Hematopoietic multipotent progenitor cell treated with erythropoietin and hydrocortisone succinate and interleukin-3 and kit ligand, for 6 days (in vitro differentiated cells): ENCODE measurements around the gene UPF3B.
"Not testable (repeated sequence)": the region's sequence is repeated elsewhere in the genome, so short reads cannot be mapped to it uniquely, and the experiment has no call there.

Experiments
- DNase-seq: peaks from one replicate; pipeline ENCODE4 v3.0.0-alpha.2; 2015

UPF3B gene, protein sequence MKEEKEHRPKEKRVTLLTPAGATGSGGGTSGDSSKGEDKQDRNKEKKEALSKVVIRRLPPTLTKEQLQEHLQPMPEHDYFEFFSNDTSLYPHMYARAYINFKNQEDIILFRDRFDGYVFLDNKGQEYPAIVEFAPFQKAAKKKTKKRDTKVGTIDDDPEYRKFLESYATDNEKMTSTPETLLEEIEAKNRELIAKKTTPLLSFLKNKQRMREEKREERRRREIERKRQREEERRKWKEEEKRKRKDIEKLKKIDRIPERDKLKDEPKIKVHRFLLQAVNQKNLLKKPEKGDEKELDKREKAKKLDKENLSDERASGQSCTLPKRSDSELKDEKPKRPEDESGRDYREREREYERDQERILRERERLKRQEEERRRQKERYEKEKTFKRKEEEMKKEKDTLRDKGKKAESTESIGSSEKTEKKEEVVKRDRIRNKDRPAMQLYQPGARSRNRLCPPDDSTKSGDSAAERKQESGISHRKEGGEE

GRCh38 chrX:119852382-119853353 is at the start of gene UPF3B:
Gene UPF3B (minus strand): TSS chrX:119852963. CDS start chrX:119852928, 35 bp downstream.
- peak; percentile 98 for DNase-seq

- no peak for DNase-seq
Measured at GRCh38 chrX:119900976-119901375, 48.2 kb upstream of the UPF3B start.

DNA sequence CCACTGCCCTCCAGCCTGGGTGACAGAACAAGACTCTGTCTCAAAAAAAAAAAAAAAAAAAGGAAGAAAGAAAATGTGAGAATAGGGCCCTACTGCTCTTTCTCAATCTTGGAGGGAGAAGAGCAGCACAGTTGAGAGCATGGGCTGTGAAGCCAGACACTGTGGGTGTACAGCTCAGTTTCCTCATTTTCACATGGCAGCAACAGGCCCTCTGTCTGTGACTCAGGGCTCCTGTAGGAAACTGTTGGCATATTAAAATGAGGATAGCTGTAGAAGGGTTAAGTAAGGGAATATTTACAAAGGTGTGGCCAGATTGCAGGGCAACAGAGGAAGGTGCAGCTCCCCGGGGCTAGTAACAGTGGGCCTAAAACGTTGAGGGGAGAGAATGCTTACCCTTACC is 46.4 kb upstream of the UPF3B start:
- DNase-seq = no peak

- no peak for DNase-seq
Measured at GRCh38 chrX:119895843-119896326, 43.1 kb upstream of the UPF3B start, which contains the start of gene AKAP14. Gene AKAP14 (plus strand): TSS chrX:119895893. CDS start chrX:119903224, 7,331 bp downstream.

DNA sequence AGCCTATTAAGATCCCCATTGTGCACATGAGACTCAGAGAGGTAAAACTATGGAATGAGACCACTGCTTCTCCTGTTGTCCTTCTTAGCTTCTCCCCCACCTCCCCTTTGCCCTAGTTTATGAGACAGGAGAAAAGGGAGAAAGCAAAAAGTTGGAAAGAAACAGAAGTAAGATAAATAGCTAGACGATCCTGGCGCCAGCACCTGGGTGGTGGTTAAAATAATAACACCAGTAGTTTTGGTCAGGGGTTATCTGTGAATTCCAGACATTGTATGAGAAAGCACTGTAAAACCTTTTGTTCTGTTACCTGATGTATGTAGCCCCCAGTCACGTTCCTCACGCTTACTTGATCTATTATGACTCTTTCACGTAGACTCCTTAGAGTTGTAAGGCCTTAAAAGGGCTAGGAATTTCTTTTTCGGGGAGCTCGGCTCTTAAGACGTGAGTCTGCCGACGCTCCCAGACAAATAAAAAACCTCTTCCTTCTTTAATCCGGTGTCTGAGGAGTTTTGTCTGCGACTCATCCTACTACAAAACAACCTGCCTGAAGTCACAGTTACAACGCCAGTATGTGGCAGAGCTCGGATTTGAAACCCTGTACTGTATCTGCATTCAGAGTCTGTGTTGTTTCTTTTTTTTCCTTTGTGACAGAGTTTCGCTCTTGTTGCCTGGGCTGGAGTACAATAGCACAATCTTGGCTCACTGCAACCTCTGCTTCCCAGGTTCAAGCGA is 39.4 kb upstream of the UPF3B start:
- DNase-seq = not testable (repeated sequence)

- not testable (repeated sequence) for DNase-seq
Measured at GRCh38 chrX:119890626-119891025, 37.9 kb upstream of the UPF3B start.

GRCh38 chrX:119887721-119888425 is 35.1 kb upstream of the UPF3B start:
- DNase-seq = peak; percentile 73

DNA sequence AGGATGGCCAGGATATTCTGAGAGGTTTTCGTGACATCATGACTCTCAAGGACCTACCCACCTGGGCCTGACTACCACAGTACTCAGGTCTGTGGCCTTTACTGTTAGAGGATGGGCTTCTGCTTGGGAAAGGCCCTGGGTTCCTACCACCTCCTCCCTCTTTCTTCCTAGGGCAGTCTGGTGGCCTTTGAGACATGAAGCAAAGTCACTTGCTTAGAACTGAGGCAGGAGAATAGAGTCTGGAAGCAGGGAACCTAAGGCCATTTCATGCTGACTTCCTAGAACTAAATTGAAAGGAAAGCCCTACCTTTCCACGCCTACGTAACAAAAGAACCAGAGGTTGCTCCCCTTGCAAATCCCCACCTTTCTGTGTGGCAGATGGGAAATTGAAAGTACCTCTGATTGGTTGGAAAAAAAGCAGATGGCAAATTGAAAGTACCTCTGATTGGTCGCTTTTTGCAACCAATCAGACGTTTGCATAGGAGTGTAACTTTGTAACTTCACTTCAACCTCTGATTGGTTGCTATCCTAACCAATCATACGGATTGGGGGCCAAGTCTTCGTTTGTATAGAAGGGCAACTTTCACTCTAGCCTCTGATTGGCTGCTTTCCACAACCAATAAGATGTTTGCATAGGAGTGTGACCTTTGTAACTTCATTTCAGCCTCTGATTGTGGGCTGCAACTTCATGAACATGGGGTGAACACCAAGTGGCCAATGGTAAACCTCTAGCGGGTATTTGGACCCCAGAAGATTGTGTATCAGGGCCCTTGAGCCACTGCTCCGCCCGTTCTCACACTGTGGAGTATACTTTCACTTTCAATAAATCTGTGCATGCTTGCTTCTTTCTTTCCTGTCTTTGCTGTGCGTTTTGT is 33.0 kb upstream of the UPF3B start:
- peak; percentile 15 for DNase-seq

DNA sequence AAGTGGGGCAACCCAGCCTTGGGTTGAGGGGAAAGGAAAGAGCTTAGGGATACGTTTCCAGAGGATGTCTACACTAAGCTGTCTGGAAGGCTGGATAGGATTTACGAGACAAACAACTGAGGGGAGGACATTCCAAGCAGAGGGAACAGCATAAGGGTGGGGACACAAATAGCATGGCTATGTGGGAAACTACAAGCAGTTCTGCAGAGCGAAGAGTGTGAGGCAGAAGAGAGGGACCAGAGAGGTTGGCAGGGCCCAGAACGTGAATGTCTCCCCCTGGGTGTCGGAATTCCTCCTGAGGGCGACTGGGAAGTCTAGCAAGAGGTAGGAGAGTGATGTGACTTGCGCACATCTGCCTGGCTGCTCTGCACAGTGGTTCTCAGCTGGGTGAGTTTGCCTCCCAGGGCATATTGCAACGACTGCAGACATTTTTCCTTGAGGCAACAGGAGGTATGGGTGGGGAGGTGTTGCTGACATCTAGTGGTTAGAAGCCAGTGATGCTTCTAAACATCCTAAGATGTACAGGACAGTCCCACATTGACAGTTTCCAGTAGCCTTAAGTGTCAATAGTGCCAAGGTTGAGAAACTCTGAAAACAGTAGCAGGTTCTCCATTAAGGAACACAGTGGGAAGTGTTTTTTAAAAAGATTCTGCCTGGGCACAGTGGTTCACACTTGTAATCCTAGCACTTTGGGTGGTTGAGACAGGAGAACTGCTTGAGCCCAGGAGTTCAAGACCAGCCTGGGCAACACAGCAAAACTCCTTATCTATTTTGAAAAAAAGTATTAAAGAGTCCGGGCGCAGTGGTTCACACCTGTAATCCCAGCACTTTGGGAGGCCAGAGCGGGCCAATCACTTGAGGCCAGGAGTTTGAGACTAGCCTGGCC is 28.0 kb upstream of the UPF3B start:
- peak; percentile 78 for DNase-seq

DNA sequence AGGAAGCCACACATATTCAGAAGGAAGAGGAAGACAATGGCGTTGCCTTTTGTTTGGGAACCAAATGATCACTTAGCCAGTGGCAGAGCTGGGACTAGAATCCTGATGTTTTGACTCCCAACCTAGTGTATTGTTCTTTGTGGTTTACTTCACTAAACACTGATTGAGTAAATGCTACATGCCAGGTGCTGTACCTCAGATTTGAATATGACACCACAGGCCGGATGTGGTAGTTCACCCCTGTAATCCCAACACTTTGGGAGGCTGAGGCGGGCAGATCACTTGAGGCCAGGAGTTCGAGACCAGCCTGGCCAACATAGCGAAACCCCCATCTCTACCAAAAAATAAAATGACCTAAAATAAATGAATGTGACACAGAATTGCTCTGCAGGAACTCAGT is 27.3 kb upstream of the UPF3B start:
- no peak for DNase-seq

- DNase-seq = no peak
Measured at GRCh38 chrX:119878740-119879139, 26.0 kb upstream of the UPF3B start.

- peak; percentile 91 for DNase-seq
Measured at GRCh38 chrX:119871599-119872395, 19.0 kb upstream of the UPF3B start, which contains the start of the genes NDUFA1 and RNF113A. Gene NDUFA1 (plus strand): TSS chrX:119871832. CDS start chrX:119871912, 80 bp downstream. Gene RNF113A (minus strand): TSS chrX:119871733. CDS start chrX:119871613, 120 bp downstream.

DNA sequence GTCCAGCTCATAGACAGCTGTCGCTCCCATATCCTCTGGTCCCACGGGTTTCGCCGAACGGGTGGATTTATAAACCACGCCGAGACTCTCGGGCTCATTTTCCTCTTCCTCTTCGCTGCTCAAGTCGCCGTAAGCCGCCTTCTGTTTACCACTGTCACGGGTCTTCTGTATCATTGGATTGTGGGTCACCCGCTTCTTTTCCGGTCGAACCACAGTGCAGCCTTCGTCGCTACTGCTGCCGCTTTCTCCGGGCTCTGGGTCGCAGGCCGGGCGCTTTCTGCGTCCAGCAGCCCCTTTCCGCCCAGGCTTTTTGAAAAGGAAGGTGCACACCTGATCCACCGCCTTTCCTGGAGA is 18.5 kb upstream of the UPF3B start:
- no peak for DNase-seq

DNA sequence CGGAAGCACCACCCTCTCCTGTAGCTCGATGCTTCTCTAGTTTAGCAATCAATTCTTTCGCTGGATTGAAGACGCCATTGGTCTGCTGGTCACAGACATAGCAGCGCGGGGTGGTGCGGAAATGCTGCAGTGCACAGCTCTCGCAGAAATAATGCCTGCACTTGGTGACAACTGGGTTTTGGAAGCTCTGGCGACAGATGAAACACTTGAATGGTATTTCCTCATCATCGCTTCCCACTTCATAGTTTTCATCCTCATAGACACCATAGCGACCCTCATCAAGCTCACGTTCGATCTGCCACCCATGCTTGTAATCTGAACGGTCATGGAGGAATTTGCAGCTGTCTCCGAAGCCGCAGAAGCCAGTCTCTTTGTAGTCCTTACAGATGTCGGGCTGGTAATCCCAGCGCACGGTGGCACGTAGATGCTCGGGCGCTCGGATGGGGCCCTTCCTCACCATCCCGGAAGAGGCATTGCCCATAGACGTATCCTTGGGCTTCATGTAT is 17.9 kb upstream of the UPF3B start:
- DNase-seq = peak; percentile 50

DNA sequence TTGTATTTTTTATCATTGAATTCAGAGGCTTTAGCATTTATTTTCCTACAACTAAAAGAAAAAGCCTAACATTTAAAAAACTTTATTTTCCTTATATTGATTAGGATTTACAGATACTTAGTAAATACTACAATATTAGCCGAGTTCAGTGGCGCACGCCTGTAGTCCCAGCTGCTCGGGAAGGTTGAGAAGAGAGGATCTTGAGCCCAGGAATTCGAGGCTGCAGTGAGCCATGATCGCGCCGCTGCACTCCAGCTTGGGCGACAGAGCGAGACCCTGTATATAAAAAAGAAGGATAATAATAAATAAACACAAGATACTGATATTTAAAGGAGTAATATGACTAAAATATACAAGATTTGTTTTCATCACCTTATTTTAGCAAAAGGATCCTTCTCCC is 681 bp upstream of the UPF3B start:
- DNase-seq = no peak

- DNase-seq = no peak
Measured at GRCh38 chrX:119833905-119834304, 18.9 kb downstream of the UPF3B start.

DNA sequence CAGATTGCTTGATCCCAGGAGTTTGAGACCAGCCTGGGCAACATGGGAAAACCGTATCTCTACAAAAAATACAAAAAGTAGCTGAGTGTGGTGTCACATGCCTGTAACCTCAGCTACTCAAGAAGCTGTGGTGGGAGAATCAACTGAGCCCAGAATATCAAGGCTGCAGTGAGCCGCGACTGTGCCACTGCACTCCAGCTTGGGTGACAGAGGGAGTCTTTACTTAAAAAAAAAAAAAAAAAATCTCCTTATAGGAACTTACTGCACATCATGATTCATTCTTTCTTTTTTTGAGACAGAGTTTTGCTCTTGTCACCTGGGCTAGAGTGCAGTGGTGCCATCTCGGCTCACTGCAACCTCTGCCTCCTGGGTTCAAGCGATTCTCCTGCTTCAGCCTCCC is 24.3 kb downstream of the UPF3B start:
- DNase-seq = no peak

GRCh38 chrX:119826399-119826959 is 26.3 kb downstream of the UPF3B start:
- no peak for DNase-seq
